Lung microvascular endothelial cell (primary cell): ENCODE measurements around the gene CGN. TPM values are rescaled to one million over a fixed set of nuclear protein-coding genes. Genes with fewer than 3 reads are reported as not detected.

Experiments
- DNase-seq, 2 donors: peaks; one replicate each; pipeline versions ENCODE4 v3.0.0 to v3.0.0-alpha.2; 2010; ENCODE audit warnings: low read depth in 2 of 2
- total RNA-seq: library from RNA; depleted of rRNA; stranded (reverse); fragments of >200 nt; gene quantifications from 2 replicates; pipeline ENCODE4 v1.2.1, GENCODE V29; 2014

CGN gene
- total RNA-seq, 1 donor from 2014 or later, result 0.40 TPM

DNA sequence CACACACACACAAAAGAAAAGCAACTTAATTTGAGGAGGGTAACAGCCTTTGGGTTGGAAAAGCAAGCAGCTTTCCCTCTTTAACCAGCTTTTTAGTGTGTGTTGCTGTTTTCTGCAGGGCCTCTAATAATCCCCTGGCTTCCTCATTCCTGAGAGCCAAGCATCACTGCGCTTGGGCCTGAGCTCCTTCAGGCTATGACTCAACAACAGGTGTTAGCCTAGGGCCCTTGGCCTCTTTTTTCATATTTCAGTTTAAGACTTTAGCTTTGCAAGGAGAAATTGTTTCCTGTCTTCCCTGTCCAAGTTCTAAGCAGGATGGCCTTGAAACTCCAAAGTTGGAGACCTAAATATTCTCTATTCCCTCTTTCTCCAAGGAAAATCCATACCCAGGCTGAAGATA, 74.4 kb downstream of the CGN start:
- DNase-seq, result peak in 1 of 2 donors; percentile 66

Other genes with a start within 250 kb of the CGN start
- gene ZNF687, start 229.1 kb upstream of the CGN start, total RNA-seq, result 5.7 and 7.1 TPM in 2 replicates
- gene PI4KB, start 184.0 kb upstream of the CGN start, total RNA-seq, result 27.9 and 33.3 TPM in 2 replicates
- 32.9 and 38.3 TPM in 2 replicates for gene RFX5, start 164.1 kb upstream of the CGN start, total RNA-seq
- gene SELENBP1, start 138.7 kb upstream of the CGN start, total RNA-seq, result 0.40 and 3.1 TPM in 2 replicates
- 360 and 367 TPM in 2 replicates for gene PSMB4, start 111.8 kb upstream of the CGN start, total RNA-seq
- 7.6 and 13.9 TPM in 2 replicates for gene POGZ, start 51.9 kb upstream of the CGN start, total RNA-seq
- 2.6 and 4.8 TPM in 2 replicates for gene TUFT1, start 28.9 kb downstream of the CGN start, total RNA-seq
- gene SNX27, start 100.7 kb downstream of the CGN start, total RNA-seq, result 10.0 and 13.5 TPM in 2 replicates
- gene CELF3, start 205.4 kb downstream of the CGN start, total RNA-seq, result not detected in 2 replicates
- gene RIIAD1, start 210.1 kb downstream of the CGN start, total RNA-seq, result not detected in 2 replicates